Adrenal gland (tissue), 5 donors: ENCODE data around the gene CBX5.
A peak's percentile ranks its signal among the peaks of the same experiment; 100 is the strongest.

Source experiments
- CTCF ChIP-seq, 6 experiments: fragments of 450-650 bp in 4 of 6; fragments of 200-600 bp in 2 of 6; sonication (generic) in 1 of 6; IDR thresholded peaks; 1 replicate in 5 of 6; 2 replicates in 1 of 6; pipeline versions ENCODE4 v1.5.1 to v1.8.0; 2016 to 2021; ENCODE audit warnings: antibody characterized with exemption in 6 of 6, mild to moderate bottlenecking in 2 of 6, moderate library complexity in 1 of 6
- POLR2A ChIP-seq, 2 donors: fragments of 450-650 bp; IDR thresholded peaks; one replicate each; pipeline ENCODE4 v1.6.1; 2017; ENCODE audit warnings: antibody characterized with exemption in 2 of 2, mild to moderate bottlenecking in 2 of 2, moderate library complexity in 1 of 2
- donor health status: DM: no; HTN: no; CAD: no.

DNA sequence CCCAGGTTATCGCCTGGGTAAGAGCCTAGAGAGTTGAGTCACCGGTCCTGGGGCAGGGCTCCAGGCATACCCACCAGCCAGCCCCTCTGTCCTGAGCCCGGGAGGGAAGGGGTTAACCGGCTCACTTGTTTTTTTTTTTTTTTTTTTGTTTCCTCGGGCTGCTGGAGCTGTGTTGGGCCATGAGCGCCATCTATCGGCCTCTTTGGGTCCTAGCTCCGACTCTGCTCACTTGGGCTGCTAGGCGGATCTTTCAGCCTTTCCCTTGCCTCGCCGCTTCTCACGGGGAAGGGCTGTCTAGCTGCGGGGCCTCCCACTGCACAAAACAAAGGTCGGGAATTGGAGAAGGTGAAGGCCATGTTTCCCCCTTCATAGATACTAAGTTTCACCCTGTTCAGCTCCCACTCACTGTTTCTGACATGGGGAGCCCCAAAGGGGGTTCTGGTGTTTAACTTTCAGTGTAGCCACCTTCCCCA lies 88.3 kb downstream of the CBX5 start:
- TF ChIP-seq CTCF (IDR thresholded peaks at IDR 0.05) (peak; percentile 52 to 92 (median 81)), POLR2A (IDR thresholded peaks at IDR 0.05) (no peak)
